HepG2 (cell line): Measurements from ENCODE around the gene FOXN3. TPM values are rescaled to one million over a fixed set of nuclear protein-coding genes. Genes with fewer than 3 reads are reported as not detected.

Experiments used
- GMEB2 ChIP-seq: IDR thresholded peaks from 2 replicates; pipeline ENCODE4 v1.6.1; 2016; ENCODE audit warnings: missing biosample characterization, missing genetic modification reagents, low read depth
- HDAC2 ChIP-seq: sonication (generic); formaldehyde crosslinking; IDR thresholded peaks from 2 replicates; pipeline ENCODE4 v1.4.0; 2020; ENCODE audit warnings: missing genetic modification reagents
- TBP ChIP-seq: sonication (generic); formaldehyde crosslinking; IDR thresholded peaks from 2 replicates; pipeline ENCODE4 v1.5.0; 2020; ENCODE audit warnings: missing genetic modification reagents
- ZBTB21 ChIP-seq: sonication (generic); formaldehyde crosslinking; IDR thresholded peaks from 2 replicates; pipeline ENCODE4 v1.4.0; 2020; ENCODE audit warnings: missing genetic modification reagents
- ZFAT ChIP-seq: sonication (generic); formaldehyde crosslinking; conservative IDR thresholded peaks from 2 replicates; pipeline ENCODE4 v1.8.1; 2023; ENCODE audit warnings: missing genetic modification reagents, inconsistent platforms
- ZNF205 ChIP-seq: IDR thresholded peaks from 2 replicates; pipeline ENCODE4 v1.6.1; 2018; ENCODE audit warnings: missing biosample characterization, missing genetic modification reagents
- ZNF382 ChIP-seq: sonication (generic); formaldehyde crosslinking; IDR thresholded peaks from 2 replicates; pipeline ENCODE4 v1.5.0; 2020; ENCODE audit warnings: missing genetic modification reagents, mild to moderate bottlenecking, borderline replicate concordance
- polyA plus RNA-seq, 8 experiments: library from polyadenylated mRNA; depleted of rRNA in 3 of 8; stranded (reverse) in 7 of 8; unstranded in 1 of 8; fragments of >200 nt; fragmentation: Illumina TruSeq in 4 of 8; extraction: Trizol in 4 of 8; gene quantifications; 2 replicates each; pipeline versions ENCODE4 v1.2.1 to v1.2.3, GENCODE V29; 2011 to 2016; ENCODE audit warnings: low read depth in 4 of 8, missing spikeins in 1 of 8, mixed read lengths in 1 of 8; ENCODE audit not compliant: insufficient read depth in 1 of 8
- total RNA-seq, 5 experiments: library from RNA; depleted of rRNA; stranded (reverse); fragments of >200 nt; fragmentation: Illumina TruSeq; extraction: Trizol; gene quantifications; 2 replicates each; pipeline ENCODE4 v1.2.3, GENCODE V29; 2016; ENCODE audit warnings: low read depth in 1 of 5
- TF ChIP-seq, protein P1 (sequence below): IDR thresholded peaks from 2 replicates; pipeline ENCODE4 v1.6.1; 2016; ENCODE audit warnings: missing genetic modification reagents, missing compliant biosample characterization
- TF ChIP-seq, protein P2 (sequence below): sonication (generic); formaldehyde crosslinking; IDR thresholded peaks from 2 replicates; pipeline ENCODE4 v1.4.0; 2020; ENCODE audit warnings: missing genetic modification reagents
- TF ChIP-seq, protein P3 (sequence below): sonication (generic); formaldehyde crosslinking; IDR thresholded peaks from 2 replicates; pipeline ENCODE4 v1.4.0; 2020; ENCODE audit warnings: missing genetic modification reagents, mild to moderate bottlenecking, borderline replicate concordance

The FOXN3 gene
- total and polyA plus RNA-seq, 2 of the 13 experiments (the other 11 are each of a cell fraction or from before 2014, with no cell fraction given): 32.4 to 70.2 TPM

GRCh38 chr14:89233184-89233583 lies 183.8 kb downstream of the FOXN3 start (continued):
- TF ChIP-seq ZNF205 (no peak), HDAC2 (CRISPR knock-in tag) (no peak), ZFAT (CRISPR knock-in tag) (no peak), TBP (CRISPR knock-in tag) (no peak), ZBTB21 (CRISPR knock-in tag) (no peak), GMEB2 (CRISPR knock-in tag) (no peak), ZNF382 (no peak)
- TF ChIP-seq, protein P1, sequence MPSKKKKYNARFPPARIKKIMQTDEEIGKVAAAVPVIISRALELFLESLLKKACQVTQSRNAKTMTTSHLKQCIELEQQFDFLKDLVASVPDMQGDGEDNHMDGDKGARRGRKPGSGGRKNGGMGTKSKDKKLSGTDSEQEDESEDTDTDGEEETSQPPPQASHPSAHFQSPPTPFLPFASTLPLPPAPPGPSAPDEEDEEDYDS (CRISPR knock-in tag): no peak
- TF ChIP-seq, protein P2, sequence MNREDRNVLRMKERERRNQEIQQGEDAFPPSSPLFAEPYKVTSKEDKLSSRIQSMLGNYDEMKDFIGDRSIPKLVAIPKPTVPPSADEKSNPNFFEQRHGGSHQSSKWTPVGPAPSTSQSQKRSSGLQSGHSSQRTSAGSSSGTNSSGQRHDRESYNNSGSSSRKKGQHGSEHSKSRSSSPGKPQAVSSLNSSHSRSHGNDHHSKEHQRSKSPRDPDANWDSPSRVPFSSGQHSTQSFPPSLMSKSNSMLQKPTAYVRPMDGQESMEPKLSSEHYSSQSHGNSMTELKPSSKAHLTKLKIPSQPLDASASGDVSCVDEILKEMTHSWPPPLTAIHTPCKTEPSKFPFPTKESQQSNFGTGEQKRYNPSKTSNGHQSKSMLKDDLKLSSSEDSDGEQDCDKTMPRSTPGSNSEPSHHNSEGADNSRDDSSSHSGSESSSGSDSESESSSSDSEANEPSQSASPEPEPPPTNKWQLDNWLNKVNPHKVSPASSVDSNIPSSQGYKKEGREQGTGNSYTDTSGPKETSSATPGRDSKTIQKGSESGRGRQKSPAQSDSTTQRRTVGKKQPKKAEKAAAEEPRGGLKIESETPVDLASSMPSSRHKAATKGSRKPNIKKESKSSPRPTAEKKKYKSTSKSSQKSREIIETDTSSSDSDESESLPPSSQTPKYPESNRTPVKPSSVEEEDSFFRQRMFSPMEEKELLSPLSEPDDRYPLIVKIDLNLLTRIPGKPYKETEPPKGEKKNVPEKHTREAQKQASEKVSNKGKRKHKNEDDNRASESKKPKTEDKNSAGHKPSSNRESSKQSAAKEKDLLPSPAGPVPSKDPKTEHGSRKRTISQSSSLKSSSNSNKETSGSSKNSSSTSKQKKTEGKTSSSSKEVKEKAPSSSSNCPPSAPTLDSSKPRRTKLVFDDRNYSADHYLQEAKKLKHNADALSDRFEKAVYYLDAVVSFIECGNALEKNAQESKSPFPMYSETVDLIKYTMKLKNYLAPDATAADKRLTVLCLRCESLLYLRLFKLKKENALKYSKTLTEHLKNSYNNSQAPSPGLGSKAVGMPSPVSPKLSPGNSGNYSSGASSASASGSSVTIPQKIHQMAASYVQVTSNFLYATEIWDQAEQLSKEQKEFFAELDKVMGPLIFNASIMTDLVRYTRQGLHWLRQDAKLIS (CRISPR knock-in tag): no peak
- TF ChIP-seq, protein P3, sequence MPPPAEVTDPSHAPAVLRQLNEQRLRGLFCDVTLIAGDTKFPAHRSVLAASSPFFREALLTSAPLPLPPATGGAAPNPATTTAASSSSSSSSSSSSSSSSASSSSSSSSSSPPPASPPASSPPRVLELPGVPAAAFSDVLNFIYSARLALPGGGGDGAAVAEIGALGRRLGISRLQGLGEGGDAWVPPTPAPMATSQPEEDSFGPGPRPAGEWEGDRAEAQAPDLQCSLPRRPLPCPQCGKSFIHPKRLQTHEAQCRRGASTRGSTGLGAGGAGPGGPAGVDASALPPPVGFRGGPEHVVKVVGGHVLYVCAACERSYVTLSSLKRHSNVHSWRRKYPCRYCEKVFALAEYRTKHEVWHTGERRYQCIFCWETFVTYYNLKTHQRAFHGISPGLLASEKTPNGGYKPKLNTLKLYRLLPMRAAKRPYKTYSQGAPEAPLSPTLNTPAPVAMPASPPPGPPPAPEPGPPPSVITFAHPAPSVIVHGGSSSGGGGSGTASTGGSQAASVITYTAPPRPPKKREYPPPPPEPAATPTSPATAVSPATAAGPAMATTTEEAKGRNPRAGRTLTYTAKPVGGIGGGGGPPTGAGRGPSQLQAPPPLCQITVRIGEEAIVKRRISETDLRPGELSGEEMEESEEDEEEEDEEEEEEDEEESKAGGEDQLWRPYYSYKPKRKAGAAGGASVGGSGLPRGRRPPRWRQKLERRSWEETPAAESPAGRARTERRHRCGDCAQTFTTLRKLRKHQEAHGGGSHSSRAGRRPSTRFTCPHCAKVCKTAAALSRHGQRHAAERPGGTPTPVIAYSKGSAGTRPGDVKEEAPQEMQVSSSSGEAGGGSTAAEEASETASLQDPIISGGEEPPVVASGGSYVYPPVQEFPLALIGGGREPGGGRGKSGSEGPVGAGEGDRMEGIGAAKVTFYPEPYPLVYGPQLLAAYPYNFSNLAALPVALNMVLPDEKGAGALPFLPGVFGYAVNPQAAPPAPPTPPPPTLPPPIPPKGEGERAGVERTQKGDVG: no peak
